CD8-positive, alpha-beta memory T cell (primary cell): ENCODE data around the gene NYAP2. TPM values are rescaled to one million over a fixed set of nuclear protein-coding genes. Genes with fewer than 3 reads are reported as not detected.

Source experiments
- CTCF ChIA-PET: fragments of 350-600 bp; sonication (Branson Sonifier 250); formaldehyde crosslinking; loops from one replicate; lab custom pipeline; 2021; ENCODE audit warnings: antibody characterized with exemption; lab: Charles Lee
- POLR2A ChIA-PET: fragments of 350-600 bp; sonication (Branson Sonifier 250); formaldehyde crosslinking; loops from one replicate; lab custom pipeline; 2021; ENCODE audit warnings: antibody characterized with exemption; lab: Charles Lee
- DNase-seq, 5 donors: peaks; one replicate each; pipeline versions ENCODE4 v3.0.0 to v3.0.0-alpha.2; 2020 to 2022; ENCODE audit warnings: mixed read lengths in 1 of 5
- H3K27ac ChIP-seq: one replicate; pipeline ENCODE4 v1.7.0; 2013; ENCODE audit warnings: low read depth, mild to moderate bottlenecking, low read length, moderate library complexity
- H3K27me3 ChIP-seq: 2 replicates; pipeline ENCODE4 v1.7.0; 2013; ENCODE audit warnings: low read length, mild to moderate bottlenecking; ENCODE audit not compliant: insufficient read depth, poor library complexity, severe bottlenecking
- H3K36me3 ChIP-seq: 2 replicates; pipeline ENCODE4 v1.7.0; 2013; ENCODE audit warnings: mild to moderate bottlenecking, low read length, moderate library complexity; ENCODE audit not compliant: insufficient read depth
- H3K4me1 ChIP-seq: 2 replicates; pipeline ENCODE4 v1.7.0; 2013; ENCODE audit warnings: mild to moderate bottlenecking, low read length, moderate library complexity; ENCODE audit not compliant: insufficient read depth
- H3K4me3 ChIP-seq: 2 replicates; pipeline ENCODE4 v1.7.0; 2013; ENCODE audit warnings: mild to moderate bottlenecking, low read length
- H3K9me3 ChIP-seq: 2 replicates; pipeline ENCODE4 v1.7.0; 2013; ENCODE audit warnings: mild to moderate bottlenecking, low read length
- H3K27ac Mint-ChIP-seq, 8 donors: one replicate each; pipeline ENCODE4 v1.8.0; 2020 to 2021; ENCODE audit warnings: mixed read lengths in 8 of 8, mild to moderate bottlenecking in 6 of 8, inconsistent platforms in 3 of 8, moderate library complexity in 3 of 8
- H3K27me3 Mint-ChIP-seq, 2 donors: one replicate each; pipeline ENCODE4 v1.8.0; 2020 to 2021; ENCODE audit warnings: mixed read lengths in 2 of 2, mild to moderate bottlenecking in 1 of 2, moderate library complexity in 1 of 2
- H3K36me3 Mint-ChIP-seq, 3 donors: one replicate each; pipeline ENCODE4 v1.8.0; 2020 to 2021; ENCODE audit warnings: mixed read lengths in 3 of 3, inconsistent platforms in 1 of 3, mild to moderate bottlenecking in 1 of 3
- H3K4me1 Mint-ChIP-seq, 3 donors: one replicate each; pipeline ENCODE4 v1.8.0; 2020 to 2021; ENCODE audit warnings: mixed read lengths in 3 of 3, inconsistent platforms in 1 of 3, mild to moderate bottlenecking in 1 of 3
- H3K4me3 Mint-ChIP-seq, 7 donors: one replicate each; pipeline ENCODE4 v1.8.0; 2020 to 2021; ENCODE audit warnings: mixed read lengths in 7 of 7, mild to moderate bottlenecking in 6 of 7, moderate library complexity in 4 of 7, inconsistent platforms in 2 of 7
- H3K9me3 Mint-ChIP-seq, 5 donors: one replicate each; pipeline ENCODE4 v1.8.0; 2020 to 2022; ENCODE audit warnings: mixed read lengths in 5 of 5, mild to moderate bottlenecking in 3 of 5, moderate library complexity in 2 of 5, inconsistent platforms in 1 of 5
- polyA plus RNA-seq: library from polyadenylated mRNA; unstranded; fragments of 300-500 nt; fragmentation: Illumina TruSeq; gene quantifications from one replicate; pipeline ENCODE4 v1.2.3, GENCODE V29; 2021
- total RNA-seq, 2 experiments: library from RNA; stranded (reverse); gene quantifications; one replicate each; pipeline ENCODE4 v1.2.3, GENCODE V29; 2021

NYAP2 gene
- total and polyA plus RNA-seq, 3 experiments from 2014 or later: not detected

- Mint-ChIP-seq H3K9me3 (peaks cover 1 to 3% (median 2%) of the 10 kb centered on the region in 5 donors), H3K27ac (no peak overlapping the region), H3K36me3 (no peaks in the 10 kb centered on the region), H3K27me3 (peaks cover 5 to 7% of the 10 kb centered on the region in 2 donors), H3K4me1 (no peaks in the 10 kb centered on the region), H3K4me3 (no peak overlapping the region)
- CTCF ChIA-PET: interaction anchor here (1.2 to 1.7 kb wide), 2 partner anchors 11 kb away, joined by 3 read pairs; no protein-coding TSS in a partner anchor
- H3K27ac ChIP-seq: no peak overlapping the region
- POLR2A ChIA-PET: no interaction called here
- no peaks in the 10 kb centered on the region for H3K36me3 ChIP-seq
- no peaks in the 10 kb centered on the region for H3K9me3 ChIP-seq
- no peaks in the 10 kb centered on the region for H3K4me1 ChIP-seq
- DNase-seq: no peak
- H3K27me3 ChIP-seq: no peaks in the 10 kb centered on the region
- no peak overlapping the region for H3K4me3 ChIP-seq
These were observed 249.8 kb downstream of the NYAP2 start for GRCh38 chr2:225649274-225649673.

- H3K4me1 ChIP-seq: no peaks in the 10 kb centered on the region
- no peaks in the 10 kb centered on the region for H3K36me3 Mint-ChIP-seq
- no peak overlapping the region for H3K27ac Mint-ChIP-seq
- H3K27me3 ChIP-seq: no peaks in the 10 kb centered on the region
- CTCF ChIA-PET: interaction anchor here (1.7 kb wide), 1 partner anchor 10 kb away, joined by 3 read pairs; no protein-coding TSS in a partner anchor
- no peaks in the 10 kb centered on the region for H3K9me3 ChIP-seq
- H3K27ac ChIP-seq: no peak overlapping the region
- H3K36me3 ChIP-seq: no peaks in the 10 kb centered on the region
- no peaks in the 10 kb centered on the region for H3K4me1 Mint-ChIP-seq
- H3K4me3 Mint-ChIP-seq: no peak overlapping the region
- no peak overlapping the region for H3K4me3 ChIP-seq
- peaks cover 1 to 3% (median 2%) of the 10 kb centered on the region in 5 donors for H3K9me3 Mint-ChIP-seq
- POLR2A ChIA-PET: no interaction called here
- H3K27me3 Mint-ChIP-seq: peaks cover 5 to 7% of the 10 kb centered on the region in 2 donors
- DNase-seq: no peak
These were observed 250.5 kb downstream of the NYAP2 start for GRCh38 chr2:225650041-225650440.

GRCh38 chr2:225660262-225661131 lies 261.0 kb downstream of the NYAP2 start:
- Mint-ChIP-seq H3K4me3 (no peak overlapping the region), H3K27me3 (peaks cover 7 to 34% of the 10 kb centered on the region in 2 donors), H3K4me1 (no peaks in the 10 kb centered on the region), H3K9me3 (no peaks in the 10 kb centered on the region), H3K36me3 (no peaks in the 10 kb centered on the region), H3K27ac (peak overlapping the region in 1 of 8 donors; percentile 67)
- no peak overlapping the region for H3K4me3 ChIP-seq
- peak; percentile 29 to 70 (median 56) for DNase-seq
- H3K9me3 ChIP-seq: no peaks in the 10 kb centered on the region
- CTCF ChIA-PET: interaction anchor here (0.8 to 1.8 kb wide), 5 partner anchors 9 to 1302 kb away, joined by 3 to 7 read pairs (median 3); no protein-coding TSS in a partner anchor
- H3K4me1 ChIP-seq: no peaks in the 10 kb centered on the region
- no peaks in the 10 kb centered on the region for H3K27me3 ChIP-seq
- H3K27ac ChIP-seq: no peak overlapping the region
- POLR2A ChIA-PET: interaction anchor here (0.7 kb wide), 1 partner anchor 638 kb away, joined by 3 read pairs; no protein-coding TSS in a partner anchor
- H3K36me3 ChIP-seq: no peaks in the 10 kb centered on the region

DNA sequence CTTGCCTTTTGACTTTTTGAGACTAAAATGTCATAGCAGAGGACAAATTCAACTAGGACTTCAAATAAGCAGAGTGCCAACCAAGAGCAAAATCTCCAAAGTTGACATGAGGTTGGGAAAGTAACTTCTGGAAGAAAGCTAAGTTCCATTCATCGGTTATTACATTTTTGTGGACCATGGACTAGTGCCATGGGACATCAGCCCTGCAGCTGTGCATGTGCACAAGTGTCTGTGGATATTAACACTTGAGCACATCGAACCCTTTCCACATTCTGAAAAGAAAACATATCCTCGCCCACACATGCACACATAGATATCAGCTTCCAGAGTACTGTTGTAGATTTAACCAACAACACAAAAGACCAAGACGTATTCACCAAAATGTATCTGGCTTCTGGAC lies 262.6 kb downstream of the NYAP2 start:
- H3K4me1 ChIP-seq: no peaks in the 10 kb centered on the region
- no peak overlapping the region for H3K27ac ChIP-seq
- no peaks in the 10 kb centered on the region for H3K36me3 ChIP-seq
- H3K27me3 Mint-ChIP-seq: peaks cover 6 to 30% of the 10 kb centered on the region in 2 donors
- no peaks in the 10 kb centered on the region for H3K27me3 ChIP-seq
- H3K36me3 Mint-ChIP-seq: no peaks in the 10 kb centered on the region
- no peaks in the 10 kb centered on the region for H3K9me3 ChIP-seq
- ChIA-PET CTCF (no interaction called here), POLR2A (no interaction called here)
- no peak overlapping the region for H3K4me3 ChIP-seq
- no peaks in the 10 kb centered on the region for H3K9me3 Mint-ChIP-seq
- no peak overlapping the region for H3K4me3 Mint-ChIP-seq
- DNase-seq: no peak
- no peak overlapping the region for H3K27ac Mint-ChIP-seq
- H3K4me1 Mint-ChIP-seq: no peaks in the 10 kb centered on the region

GRCh38 chr2:225667445-225667844 lies 267.9 kb downstream of the NYAP2 start:
- no peak overlapping the region for H3K4me3 Mint-ChIP-seq

DNA sequence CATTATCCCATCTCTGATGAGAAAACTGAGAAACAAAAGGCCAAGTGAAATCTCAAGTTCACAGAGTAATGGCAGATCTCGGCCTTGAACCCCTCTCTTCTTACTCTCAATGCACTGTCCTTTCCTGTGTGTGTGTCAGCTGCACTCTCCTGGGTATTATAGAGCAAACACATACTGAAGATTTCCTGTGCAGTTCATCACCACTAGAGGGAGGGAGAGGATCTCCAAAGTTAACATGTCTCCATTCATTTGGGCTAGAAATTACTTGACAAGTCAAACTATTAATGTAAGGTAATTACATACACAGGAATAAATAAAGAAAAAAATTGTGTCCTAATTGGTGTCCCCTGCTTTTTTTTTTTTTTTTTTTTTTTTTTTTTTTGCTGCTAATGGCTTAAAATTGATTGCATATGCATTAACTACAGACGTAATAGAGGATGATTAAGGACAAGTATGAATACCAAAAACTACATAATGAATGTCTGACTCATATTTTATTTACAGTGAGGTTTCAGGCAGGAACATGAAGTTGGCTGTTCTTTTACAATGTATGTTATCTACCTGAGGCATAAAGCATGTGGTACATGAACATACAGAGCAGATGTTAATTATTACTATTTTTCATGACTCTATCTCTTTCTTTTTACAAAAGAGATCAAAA lies 269.2 kb downstream of the NYAP2 start:
- DNase-seq: peak in 2 of 5 donors; percentile 23 to 33
- Histone ChIP-seq H3K27ac (no peak overlapping the region), H3K9me3 (no peaks in the 10 kb centered on the region), H3K27me3 (no peaks in the 10 kb centered on the region), H3K36me3 (no peaks in the 10 kb centered on the region), H3K4me1 (no peaks in the 10 kb centered on the region), H3K4me3 (no peak overlapping the region)
- no peak overlapping the region for H3K4me3 Mint-ChIP-seq
- ChIA-PET POLR2A (no interaction called here), CTCF (no interaction called here)
- H3K9me3 Mint-ChIP-seq: no peaks in the 10 kb centered on the region
- H3K27me3 Mint-ChIP-seq: peaks cover 2 to 8% of the 10 kb centered on the region in 2 donors
- H3K4me1 Mint-ChIP-seq: no peaks in the 10 kb centered on the region
- H3K27ac Mint-ChIP-seq: no peak overlapping the region
- no peaks in the 10 kb centered on the region for H3K36me3 Mint-ChIP-seq

More at GRCh38 chr2:225667445-225667844, 267.9 kb downstream of the NYAP2 start:
- no peaks in the 10 kb centered on the region for H3K4me1 Mint-ChIP-seq
- no peaks in the 10 kb centered on the region for H3K36me3 Mint-ChIP-seq
- H3K4me1 ChIP-seq: no peaks in the 10 kb centered on the region
- H3K9me3 Mint-ChIP-seq: no peaks in the 10 kb centered on the region
- ChIA-PET POLR2A (no interaction called here), CTCF (interaction anchor here (1.7 kb wide), 1 partner anchor 1135 kb away, joined by 9 read pairs; no protein-coding TSS in a partner anchor)
- H3K27ac ChIP-seq: no peak overlapping the region
- no peak overlapping the region for H3K4me3 ChIP-seq
- no peaks in the 10 kb centered on the region for H3K36me3 ChIP-seq
- H3K27ac Mint-ChIP-seq: no peak overlapping the region
- no peak for DNase-seq
- peaks cover 2 to 20% of the 10 kb centered on the region in 2 donors for H3K27me3 Mint-ChIP-seq
- no peaks in the 10 kb centered on the region for H3K9me3 ChIP-seq
- H3K27me3 ChIP-seq: no peaks in the 10 kb centered on the region

DNA sequence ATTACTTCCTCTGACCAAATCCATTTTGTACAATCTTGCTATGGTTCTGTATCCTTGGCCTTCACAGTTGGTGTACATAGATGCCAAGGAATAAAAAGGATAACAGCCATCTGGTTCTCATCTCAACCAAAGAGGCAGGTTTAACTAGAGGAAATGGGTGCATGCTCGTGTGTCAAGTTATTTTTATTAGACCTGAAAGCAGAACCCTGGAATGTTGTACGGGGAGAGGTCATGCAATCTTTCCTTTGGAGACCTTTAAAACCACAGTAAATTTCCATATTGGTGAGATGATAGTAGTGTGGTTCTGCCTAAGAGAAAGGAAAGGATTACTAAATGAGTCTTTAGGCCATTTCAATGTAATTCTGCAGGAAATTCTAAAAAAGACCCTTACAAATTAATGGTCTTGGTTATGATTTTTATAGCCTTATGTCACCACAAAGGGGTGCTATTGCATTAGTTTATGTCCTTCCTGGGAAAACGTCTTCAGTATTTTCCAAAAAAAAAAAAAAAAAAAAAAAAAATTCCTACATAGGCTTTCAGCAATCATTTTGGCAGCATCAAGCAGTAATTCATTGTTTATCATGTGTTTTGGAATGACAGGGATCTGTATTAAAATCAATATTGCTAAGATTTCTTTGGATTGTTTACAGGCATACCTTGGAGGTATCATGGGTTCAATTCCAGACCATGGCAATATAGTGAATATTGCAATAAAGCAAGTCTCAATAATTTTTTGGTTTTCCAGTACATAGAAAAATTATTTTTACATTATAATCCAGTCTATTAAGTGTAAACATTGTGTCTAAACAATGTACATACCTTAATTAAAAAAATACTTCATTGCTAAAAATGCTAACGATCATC lies 270.8 kb downstream of the NYAP2 start:
- Histone ChIP-seq H3K4me1 (no peaks in the 10 kb centered on the region), H3K9me3 (no peaks in the 10 kb centered on the region), H3K36me3 (no peaks in the 10 kb centered on the region), H3K27me3 (no peaks in the 10 kb centered on the region), H3K4me3 (no peak overlapping the region), H3K27ac (no peak overlapping the region)
- POLR2A ChIA-PET: no interaction called here
- no peaks in the 10 kb centered on the region for H3K4me1 Mint-ChIP-seq
- no peak overlapping the region for H3K4me3 Mint-ChIP-seq
- CTCF ChIA-PET: interaction anchor here (1.2 kb wide), 1 partner anchor 12 kb away, joined by 3 read pairs; no protein-coding TSS in a partner anchor
- peaks cover 0 to 6% of the 10 kb centered on the region in 2 donors for H3K27me3 Mint-ChIP-seq
- no peaks in the 10 kb centered on the region for H3K9me3 Mint-ChIP-seq
- no peak for DNase-seq
- no peak overlapping the region for H3K27ac Mint-ChIP-seq
- no peaks in the 10 kb centered on the region for H3K36me3 Mint-ChIP-seq
